ENCODE data around the gene MICU1. TPM values are rescaled to one million over a fixed set of nuclear protein-coding genes. Genes with fewer than 3 reads are reported as not detected.

MICU1 gene
- total and polyA plus RNA-seq, 2 experiments from 2014 or later = 27.5 to 52.3 TPM

- no peak for TF ChIP-seq ZNF462 (CRISPR knock-in tag; IDR thresholded peaks at IDR 0.05)
Observed at GRCh38 chr10:72455889-72456595, 169.8 kb downstream of the MICU1 start (continued).

- Histone ChIP-seq H3K4me2 (no peak overlapping the region), H3K4me3 (no peak overlapping the region), H3K79me2 (replicated peaks; ENCODE audit: insufficient read depth) (no peaks in the 10 kb centered on the region), H3K27ac (ENCODE audit: low read depth) (no peak overlapping the region), H3K36me3 (ENCODE audit: insufficient read depth) (no peaks in the 10 kb centered on the region), H4K20me1 (replicated peaks; ENCODE audit: insufficient read depth) (no peaks in the 10 kb centered on the region), H3K4me1 (ENCODE audit: insufficient read depth) (no peaks in the 10 kb centered on the region), H3F3A (replicated peaks; ENCODE audit: low read depth) (no peaks in the 10 kb centered on the region), H2AFZ (no peak overlapping the region), H3K9me2 (ENCODE audit: insufficient read depth) (no peaks in the 10 kb centered on the region), H3K27me3 (ENCODE audit: insufficient read depth) (no peaks in the 10 kb centered on the region)
- no peak for TF ChIP-seq EZH2phosphoT487 (IDR thresholded peaks at IDR 0.05; ENCODE audit: unreplicated experiment)
- no peak for TF ChIP-seq ZNF114 (CRISPR knock-in tag; IDR thresholded peaks at IDR 0.05)
- TF ChIP-seq POLR2AphosphoS5 (IDR thresholded peaks at IDR 0.05; ENCODE audit: low read depth) = no peak
- no peak for TF ChIP-seq STAT1 (IDR thresholded peaks at IDR 0.05; ENCODE audit: unreplicated experiment)
- TF ChIP-seq CTCF (conservative IDR thresholded peaks at IDR 0.05; ENCODE audit: low read depth in 2 of 2) = no peak
- TF ChIP-seq ZNF331 (CRISPR knock-in tag; IDR thresholded peaks at IDR 0.05; ENCODE audit: low read depth) = no peak
- no peaks in the 10 kb centered on the region for H3K4me1 Mint-ChIP-seq
- ATAC-seq (no peak), DNase-seq (ENCODE audit: low spot score) (no peak)
- H3K9me3 Mint-ChIP-seq = no peaks in the 10 kb centered on the region
- peaks cover 3% of the 10 kb centered on the region for H3K27me3 Mint-ChIP-seq (ENCODE audit: insufficient read depth, low read depth, poor library complexity)
- no peak overlapping the region for H3K4me3 Mint-ChIP-seq
- H3K36me3 Mint-ChIP-seq (ENCODE audit: low read depth) = no peaks in the 10 kb centered on the region
- H3K27ac Mint-ChIP-seq = no peak overlapping the region
Observed at GRCh38 chr10:72449941-72450441, 175.9 kb downstream of the MICU1 start.

Data from GM23338 (cell line).